GM12801 (cell line): ENCODE measurements around the gene HTD2.

ENCODE experiments used
- TF ChIP-seq, protein P1 (sequence below): IDR thresholded peaks from one replicate; pipeline ENCODE4 v1.5.1; 2011; ENCODE audit warnings: control low read depth; ENCODE audit not compliant: insufficient read length; ENCODE audit errors: extremely low read depth

Gene HTD2

DNA sequence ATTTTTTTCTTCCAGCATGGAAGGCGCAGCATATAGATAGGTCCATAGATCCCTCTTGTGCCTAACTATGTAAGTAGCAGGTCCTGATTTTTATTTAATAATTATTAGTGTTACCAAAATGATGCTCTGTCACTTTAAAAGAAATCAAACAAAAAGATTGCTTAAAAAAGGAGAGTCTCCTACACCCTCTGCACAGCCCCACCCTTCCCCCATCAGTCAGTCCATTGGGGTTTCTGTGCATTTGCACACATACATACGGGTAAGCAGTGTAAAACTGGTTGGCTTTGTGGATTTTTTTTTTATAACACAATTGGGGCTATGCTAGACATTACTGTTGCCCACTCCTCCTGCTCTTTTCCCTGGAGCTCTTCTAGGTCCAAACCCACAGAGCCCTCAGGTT is 7.2 kb upstream of the HTD2 start:
- TF ChIP-seq, protein P1, sequence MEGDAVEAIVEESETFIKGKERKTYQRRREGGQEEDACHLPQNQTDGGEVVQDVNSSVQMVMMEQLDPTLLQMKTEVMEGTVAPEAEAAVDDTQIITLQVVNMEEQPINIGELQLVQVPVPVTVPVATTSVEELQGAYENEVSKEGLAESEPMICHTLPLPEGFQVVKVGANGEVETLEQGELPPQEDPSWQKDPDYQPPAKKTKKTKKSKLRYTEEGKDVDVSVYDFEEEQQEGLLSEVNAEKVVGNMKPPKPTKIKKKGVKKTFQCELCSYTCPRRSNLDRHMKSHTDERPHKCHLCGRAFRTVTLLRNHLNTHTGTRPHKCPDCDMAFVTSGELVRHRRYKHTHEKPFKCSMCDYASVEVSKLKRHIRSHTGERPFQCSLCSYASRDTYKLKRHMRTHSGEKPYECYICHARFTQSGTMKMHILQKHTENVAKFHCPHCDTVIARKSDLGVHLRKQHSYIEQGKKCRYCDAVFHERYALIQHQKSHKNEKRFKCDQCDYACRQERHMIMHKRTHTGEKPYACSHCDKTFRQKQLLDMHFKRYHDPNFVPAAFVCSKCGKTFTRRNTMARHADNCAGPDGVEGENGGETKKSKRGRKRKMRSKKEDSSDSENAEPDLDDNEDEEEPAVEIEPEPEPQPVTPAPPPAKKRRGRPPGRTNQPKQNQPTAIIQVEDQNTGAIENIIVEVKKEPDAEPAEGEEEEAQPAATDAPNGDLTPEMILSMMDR = no peak

GRCh38 chr3:58299839-58300516 is 6.3 kb upstream of the HTD2 start:
- TF ChIP-seq, protein P1 = no peak

DNA sequence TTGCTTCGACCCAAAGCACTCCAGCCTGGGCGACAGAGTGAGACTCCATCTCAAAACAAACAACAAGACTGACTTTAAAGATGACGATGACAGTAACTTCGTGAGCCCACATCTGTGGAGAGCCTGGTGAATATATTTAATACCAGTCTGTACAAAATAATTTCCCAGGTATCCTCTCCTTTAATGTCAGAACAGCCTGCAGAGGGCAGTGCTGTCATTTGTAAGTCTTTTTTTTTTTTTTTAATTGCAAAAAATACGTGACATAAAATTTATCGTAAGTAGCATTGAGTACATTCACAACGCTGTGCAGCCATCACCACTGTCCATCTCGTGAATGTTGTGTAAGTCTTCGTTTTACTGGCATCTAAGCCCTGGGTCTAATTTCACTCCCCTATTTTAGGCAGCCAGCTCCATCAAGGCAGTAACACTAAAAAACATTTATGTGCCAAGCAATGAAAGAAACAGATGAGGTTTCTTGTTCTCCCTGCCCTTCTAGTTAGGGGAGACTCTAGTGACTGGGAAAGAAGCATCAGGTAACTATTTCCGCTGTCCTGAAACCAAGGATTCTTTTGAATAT is 1.4 kb downstream of the HTD2 start:
- TF ChIP-seq, protein P1 = no peak

- TF ChIP-seq, protein P1 = no peak
Observed at GRCh38 chr3:58308728-58309127, 2.4 kb downstream of the HTD2 start.

- TF ChIP-seq, protein P1 = no peak
Observed at GRCh38 chr3:58317811-58318210, 11.5 kb downstream of the HTD2 start.

DNA sequence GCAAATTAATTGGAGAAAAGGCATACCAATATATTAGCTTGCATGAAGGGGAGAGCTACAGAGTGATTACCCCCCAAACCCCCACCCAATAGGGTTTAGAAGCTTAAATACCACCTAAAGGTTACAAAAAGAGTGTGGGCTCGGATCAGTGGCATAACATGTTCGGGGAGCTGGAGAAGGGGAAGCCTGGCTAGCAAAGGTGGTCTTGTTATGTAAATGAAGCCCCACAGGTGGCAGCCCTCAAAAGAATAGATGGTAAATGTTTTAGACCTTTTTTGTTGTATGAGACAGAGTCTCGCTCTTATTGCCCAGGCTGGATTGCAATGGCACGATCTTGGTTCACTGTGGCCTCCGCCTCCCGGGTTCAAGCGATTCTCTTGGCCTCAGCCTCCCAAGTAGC is 15.5 kb downstream of the HTD2 start:
- TF ChIP-seq, protein P1 = no peak

GRCh38 chr3:58322793-58323192 is 16.5 kb downstream of the HTD2 start:
- TF ChIP-seq, protein P1 = no peak
